Measurements from ENCODE around the gene ELF1.

ELF1 gene

GRCh38 chr13:41005704-41006103 is 13.4 kb downstream of the ELF1 start:
- DNase-seq: no peak

- DNase-seq: no peak
Measured at GRCh38 chr13:41004875-41005693, 14.0 kb downstream of the ELF1 start.

GRCh38 chr13:41002606-41003005 is 16.5 kb downstream of the ELF1 start:
- no peak for DNase-seq

GRCh38 chr13:41001695-41002094 is 17.4 kb downstream of the ELF1 start:
- no peak for DNase-seq

- no peak for DNase-seq
Measured at GRCh38 chr13:40999416-40999815, 19.7 kb downstream of the ELF1 start.

- DNase-seq: no peak
Measured at GRCh38 chr13:40996426-40997092, 22.6 kb downstream of the ELF1 start.

- no peak for DNase-seq
Measured at GRCh38 chr13:40995997-40996396, 23.1 kb downstream of the ELF1 start.

GRCh38 chr13:40994581-40995230 is 24.4 kb downstream of the ELF1 start:
- no peak for DNase-seq

GRCh38 chr13:40993987-40994386 is 25.1 kb downstream of the ELF1 start:
- DNase-seq: peak; percentile 42

- peak; percentile 40 for DNase-seq
Measured at GRCh38 chr13:40992678-40993518, 26.2 kb downstream of the ELF1 start.

GRCh38 chr13:40987606-40988280 is 31.4 kb downstream of the ELF1 start:
- no peak for DNase-seq

- no peak for DNase-seq
Measured at GRCh38 chr13:40986101-40986856, 32.8 kb downstream of the ELF1 start.

GRCh38 chr13:40985381-40986100 is 33.6 kb downstream of the ELF1 start:
- no peak for DNase-seq

GRCh38 chr13:40984668-40985366 is 34.3 kb downstream of the ELF1 start:
- DNase-seq: no peak

- DNase-seq: peak; percentile 31
Measured at GRCh38 chr13:40983725-40984667, 35.1 kb downstream of the ELF1 start.

GRCh38 chr13:40983259-40983658 is 35.9 kb downstream of the ELF1 start:
- no peak for DNase-seq

- DNase-seq: no peak
Measured at GRCh38 chr13:40982772-40983171, 36.3 kb downstream of the ELF1 start.

GRCh38 chr13:40981949-40982348 is 37.2 kb downstream of the ELF1 start:
- DNase-seq: no peak

- DNase-seq: no peak
Measured at GRCh38 chr13:40981361-40981760, 37.8 kb downstream of the ELF1 start.
